ENCODE measurements around the gene GALNT11.
"Not testable (repeated sequence)": the region's sequence is repeated elsewhere in the genome, so short reads cannot be mapped to it uniquely, and the experiment has no call there.

Gene GALNT11

GRCh38 chr7:152025077-152025936 lies at the start of gene GALNT11:
GALNT11 (plus strand) TSS chr7:152025674; CDS start chr7:152094228, 68,554 bp downstream.
- DNase-seq (ENCODE audit: low spot score): peak; percentile 87

- no peak for DNase-seq (ENCODE audit: low spot score)
These were observed 46.9 kb upstream of the GALNT11 start for GRCh38 chr7:151978616-151979015.

- DNase-seq (ENCODE audit: low spot score): no peak
These were observed 44.3 kb upstream of the GALNT11 start for GRCh38 chr7:151981223-151981622.

- no peak for DNase-seq (ENCODE audit: low spot score)
These were observed 42.7 kb upstream of the GALNT11 start for GRCh38 chr7:151982806-151983205.

- DNase-seq (ENCODE audit: low spot score): no peak
These were observed 40.9 kb upstream of the GALNT11 start for GRCh38 chr7:151984612-151985011.

- peak; percentile 76 for DNase-seq (ENCODE audit: low spot score)
These were observed 37.5 kb upstream of the GALNT11 start for GRCh38 chr7:151987748-151988529.

- peak; percentile 65 for DNase-seq (ENCODE audit: low spot score)
These were observed 33.1 kb upstream of the GALNT11 start for GRCh38 chr7:151992375-151992774.

- DNase-seq (ENCODE audit: low spot score): peak; percentile 34
These were observed 31.3 kb upstream of the GALNT11 start for GRCh38 chr7:151993977-151994676.

GRCh38 chr7:151999424-152000090 lies 25.9 kb upstream of the GALNT11 start:
- no peak for DNase-seq (ENCODE audit: low spot score)

- DNase-seq (ENCODE audit: low spot score): no peak
These were observed 25.3 kb upstream of the GALNT11 start for GRCh38 chr7:152000191-152000590.

- DNase-seq (ENCODE audit: low spot score): no peak
These were observed 19.1 kb upstream of the GALNT11 start for GRCh38 chr7:152006336-152006735.

GRCh38 chr7:152011860-152012259 lies 13.6 kb upstream of the GALNT11 start:
- peak; percentile 30 for DNase-seq (ENCODE audit: low spot score)

GRCh38 chr7:152013230-152013629 lies 12.2 kb upstream of the GALNT11 start:
- DNase-seq (ENCODE audit: low spot score): no peak

GRCh38 chr7:152013974-152014373 lies 11.5 kb upstream of the GALNT11 start:
- no peak for DNase-seq (ENCODE audit: low spot score)

- DNase-seq (ENCODE audit: low spot score): no peak
These were observed 10.8 kb upstream of the GALNT11 start for GRCh38 chr7:152014722-152015121.

- DNase-seq (ENCODE audit: low spot score): no peak
These were observed 9.9 kb upstream of the GALNT11 start for GRCh38 chr7:152015600-152015999.

- no peak for DNase-seq (ENCODE audit: low spot score)
These were observed 8.5 kb upstream of the GALNT11 start for GRCh38 chr7:152016947-152017346.

- not testable (repeated sequence) for DNase-seq (ENCODE audit: low spot score)
These were observed 7.8 kb upstream of the GALNT11 start for GRCh38 chr7:152017683-152018082.

GRCh38 chr7:152021740-152022139 lies 3.7 kb upstream of the GALNT11 start:
- DNase-seq (ENCODE audit: low spot score): not testable (repeated sequence)

- peak; percentile 3 for DNase-seq (ENCODE audit: low spot score)
These were observed 740 bp downstream of the GALNT11 start for GRCh38 chr7:152025937-152026890.
